ENCODE measurements around the gene ASCC1. TPM values are rescaled to one million over a fixed set of nuclear protein-coding genes. Genes with fewer than 3 reads are reported as not detected.
"Not testable (repeated sequence)": the region's sequence is repeated elsewhere in the genome, so short reads cannot be mapped to it uniquely, and the experiment has no call there.

Gene ASCC1
- total RNA-seq, 4 donors from 2014 or later = 23.5 to 37.8 (median 29.8) TPM

GRCh38 chr10:72220637-72221036, 4.6 kb upstream of the ASCC1 start:
- H3K27ac ChIP-seq (replicated peaks in 1 of 4) = peak overlapping the region; percentile 48 to 98 (median 94)
- H3K4me1 ChIP-seq = peaks cover 49 to 87% (median 82%) of the 10 kb centered on the region in 4 donors
- 80% methylated on average over 8 of the region's 8 CpGs for WGBS
- no peaks in the 10 kb centered on the region for H3K9me3 ChIP-seq
- peaks cover 0 to 38% (median 23%) of the 10 kb centered on the region in 4 donors for H3K36me3 ChIP-seq
- TF ChIP-seq, protein P1, sequence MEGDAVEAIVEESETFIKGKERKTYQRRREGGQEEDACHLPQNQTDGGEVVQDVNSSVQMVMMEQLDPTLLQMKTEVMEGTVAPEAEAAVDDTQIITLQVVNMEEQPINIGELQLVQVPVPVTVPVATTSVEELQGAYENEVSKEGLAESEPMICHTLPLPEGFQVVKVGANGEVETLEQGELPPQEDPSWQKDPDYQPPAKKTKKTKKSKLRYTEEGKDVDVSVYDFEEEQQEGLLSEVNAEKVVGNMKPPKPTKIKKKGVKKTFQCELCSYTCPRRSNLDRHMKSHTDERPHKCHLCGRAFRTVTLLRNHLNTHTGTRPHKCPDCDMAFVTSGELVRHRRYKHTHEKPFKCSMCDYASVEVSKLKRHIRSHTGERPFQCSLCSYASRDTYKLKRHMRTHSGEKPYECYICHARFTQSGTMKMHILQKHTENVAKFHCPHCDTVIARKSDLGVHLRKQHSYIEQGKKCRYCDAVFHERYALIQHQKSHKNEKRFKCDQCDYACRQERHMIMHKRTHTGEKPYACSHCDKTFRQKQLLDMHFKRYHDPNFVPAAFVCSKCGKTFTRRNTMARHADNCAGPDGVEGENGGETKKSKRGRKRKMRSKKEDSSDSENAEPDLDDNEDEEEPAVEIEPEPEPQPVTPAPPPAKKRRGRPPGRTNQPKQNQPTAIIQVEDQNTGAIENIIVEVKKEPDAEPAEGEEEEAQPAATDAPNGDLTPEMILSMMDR (IDR thresholded peaks at IDR 0.05) = no peak
- TF ChIP-seq EP300 (IDR thresholded peaks at IDR 0.05) = no peak
- H3K4me3 ChIP-seq = no peak overlapping the region
- DNase-seq (ENCODE audit: extremely low spot score) = no peak
- H3K27me3 ChIP-seq = no peaks in the 10 kb centered on the region
- intact Hi-C loops (cut with DNase I) = loop anchor here (5.0 to 10.0 kb wide), 2 partner anchors 117 to 266 kb away; no protein-coding TSS in a partner anchor

GRCh38 chr10:72219235-72219814, 3.2 kb upstream of the ASCC1 start:
- H3K4me1 ChIP-seq = peaks cover 56 to 88% (median 82%) of the 10 kb centered on the region in 4 donors
- H3K4me3 ChIP-seq = peak overlapping the region in 3 of 4 donors; percentile 9 to 18 (median 13)
- intact Hi-C loops (cut with DNase I) = loop anchor here (5.0 kb wide), 2 partner anchors 38 to 53 kb away; partner anchors contain the start of gene DDIT4
- DNase-seq (ENCODE audit: extremely low spot score) = no peak
- TF ChIP-seq, protein P1 (IDR thresholded peaks at IDR 0.05) = no peak
- no peak for TF ChIP-seq POLR2AphosphoS5 (IDR thresholded peaks at IDR 0.05)
- no peak for TF ChIP-seq EP300 (IDR thresholded peaks at IDR 0.05)
- H3K27ac ChIP-seq (replicated peaks in 1 of 4) = peak overlapping the region; percentile 71 to 98 (median 94)
- peaks cover 0 to 25% (median 15%) of the 10 kb centered on the region in 4 donors for H3K36me3 ChIP-seq
- 52% methylated on average over 6 of the region's 6 CpGs for WGBS
- no peaks in the 10 kb centered on the region for H3K27me3 ChIP-seq
- no peaks in the 10 kb centered on the region for H3K9me3 ChIP-seq

DNA sequence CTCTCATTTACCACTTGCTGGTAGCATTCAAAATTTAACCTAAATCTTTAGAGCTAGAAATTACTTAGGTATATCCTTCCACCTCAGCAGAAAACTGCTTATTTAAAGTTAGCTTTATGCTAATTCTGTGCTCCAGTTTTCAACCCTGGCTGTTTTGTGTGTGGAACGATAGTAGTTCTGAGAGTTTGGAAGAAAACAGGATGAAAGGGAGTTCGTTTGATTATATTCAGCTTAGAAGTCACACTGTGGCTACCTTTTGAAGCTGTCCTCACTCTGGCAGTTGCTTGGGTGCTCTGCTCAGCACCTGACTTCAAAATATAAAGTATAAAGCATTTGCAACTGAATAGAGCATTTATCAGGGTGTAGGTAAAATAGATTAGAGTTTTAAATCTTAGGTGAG, 2.6 kb upstream of the ASCC1 start:
- WGBS = 18% methylated on average over 2 of the region's 2 CpGs
- Histone ChIP-seq H3K9me3 (no peaks in the 10 kb centered on the region), H3K4me3 (peak overlapping the region in 3 of 4 donors; percentile 9 to 24 (median 18)), H3K36me3 (peaks cover 0 to 19% (median 14%) of the 10 kb centered on the region in 4 donors), H3K4me1 (peaks cover 56 to 86% (median 81%) of the 10 kb centered on the region in 4 donors), H3K27ac (replicated peaks in 1 of 4) (peak overlapping the region; percentile 71 to 98 (median 94)), H3K27me3 (no peaks in the 10 kb centered on the region)
- TF ChIP-seq POLR2A (IDR thresholded peaks at IDR 0.05; ENCODE audit: low read depth) = no peak
- no peak for TF ChIP-seq EP300 (IDR thresholded peaks at IDR 0.05)
- TF ChIP-seq POLR2AphosphoS5 (IDR thresholded peaks at IDR 0.05) = no peak
- TF ChIP-seq, protein P1 (IDR thresholded peaks at IDR 0.05) = no peak
- intact Hi-C loops (cut with DNase I) = loop anchor here (5.0 kb wide), 2 partner anchors 39 to 54 kb away; partner anchors contain the start of gene DDIT4
- DNase-seq (ENCODE audit: extremely low spot score) = no peak

DNA sequence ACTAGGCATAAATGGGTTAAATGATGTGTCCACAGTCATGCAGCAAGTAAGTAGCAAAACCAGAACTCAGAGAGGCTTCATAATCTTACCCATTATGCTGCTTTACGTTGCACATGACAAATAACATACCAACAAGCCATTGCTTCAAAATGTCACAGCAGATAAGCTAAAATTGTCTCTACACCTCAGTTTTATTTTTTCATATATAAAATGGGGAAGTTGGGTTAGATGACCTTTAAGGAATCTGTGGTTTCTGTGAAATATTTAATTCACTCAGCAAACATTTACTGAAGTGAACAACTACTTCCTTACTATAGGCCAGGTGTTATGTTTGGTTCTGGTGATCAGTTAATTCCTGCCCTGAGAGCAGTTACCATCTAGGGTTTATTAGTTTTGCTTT, 2.2 kb upstream of the ASCC1 start:
- Histone ChIP-seq H3K4me1 (peaks cover 54 to 86% (median 80%) of the 10 kb centered on the region in 4 donors), H3K9me3 (no peaks in the 10 kb centered on the region), H3K27me3 (no peaks in the 10 kb centered on the region), H3K27ac (replicated peaks in 1 of 4) (peak overlapping the region; percentile 71 to 98 (median 94)), H3K36me3 (peaks cover 0 to 18% (median 14%) of the 10 kb centered on the region in 4 donors), H3K4me3 (peak overlapping the region in 2 of 4 donors; percentile 18 to 24)
- TF ChIP-seq, protein P1 (IDR thresholded peaks at IDR 0.05) = no peak
- TF ChIP-seq POLR2AphosphoS5 (IDR thresholded peaks at IDR 0.05) (no peak), POLR2A (IDR thresholded peaks at IDR 0.05; ENCODE audit: low read depth) (no peak), EP300 (IDR thresholded peaks at IDR 0.05) (no peak)
- 35% methylated on average over 1 of the region's 1 CpG for WGBS
- intact Hi-C loops (cut with DNase I) = loop anchor here (5.0 kb wide), 2 partner anchors 39 to 54 kb away; partner anchors contain the start of gene DDIT4
- DNase-seq (ENCODE audit: extremely low spot score) = no peak

DNA sequence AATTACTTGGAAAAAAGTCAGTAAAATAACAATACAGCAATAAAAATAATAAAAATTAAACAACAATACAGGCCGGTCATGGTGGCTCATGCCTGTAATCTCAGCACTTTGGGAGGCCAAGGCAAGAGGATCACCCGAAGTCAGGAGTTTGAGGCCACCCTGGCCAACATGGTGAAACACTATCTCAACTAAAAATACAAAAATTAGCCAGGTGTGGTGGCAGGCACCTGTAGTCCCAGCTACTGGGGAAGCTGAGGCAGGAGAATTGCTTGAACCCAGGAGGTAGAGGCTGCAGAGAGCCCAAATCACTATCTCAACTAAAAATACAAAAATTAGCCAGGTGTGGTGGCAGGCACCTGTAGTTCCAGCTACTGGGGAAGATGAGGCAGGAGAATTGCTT, 4.2 kb downstream of the ASCC1 start:
- H3K9me3 ChIP-seq; H3K27me3 ChIP-seq; H3K4me3 ChIP-seq; DNase-seq (ENCODE audit: extremely low spot score); intact Hi-C loops (cut with DNase I); H3K27ac ChIP-seq (replicated peaks in 1 of 4): not testable (repeated sequence)
- Histone ChIP-seq H3K4me1 (peaks cover 19 to 23% (median 20%) of the 10 kb centered on the region in 4 donors), H3K36me3 (peaks cover 23 to 57% (median 53%) of the 10 kb centered on the region in 4 donors)
- WGBS = 94% methylated on average over 2 of the region's 2 CpGs

DNA sequence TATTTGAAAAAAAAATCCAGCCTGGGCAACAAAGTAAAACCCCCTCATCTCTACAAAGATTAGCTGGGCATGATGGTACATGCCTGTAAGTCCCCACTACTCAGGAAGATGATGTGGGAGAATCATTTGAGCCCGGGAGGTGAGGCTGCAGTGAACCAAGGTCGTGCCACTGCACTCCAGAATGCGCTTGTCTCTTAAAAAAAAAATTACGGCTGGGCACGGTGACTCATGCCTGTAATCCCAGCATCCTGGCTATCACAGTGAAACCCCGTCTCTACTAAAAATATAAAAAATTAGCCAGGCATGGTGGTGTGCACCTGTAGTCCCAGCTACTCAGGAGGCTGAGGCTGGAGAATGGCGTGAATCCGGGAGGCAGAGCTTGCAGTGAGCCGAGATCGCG, 4.7 kb downstream of the ASCC1 start:
- Histone ChIP-seq H3K4me1 (peaks cover 17 to 22% (median 19%) of the 10 kb centered on the region in 4 donors), H3K36me3 (peaks cover 23 to 62% (median 56%) of the 10 kb centered on the region in 4 donors)
- H3K4me3 ChIP-seq; H3K9me3 ChIP-seq; H3K27ac ChIP-seq (replicated peaks in 1 of 4); intact Hi-C loops (cut with DNase I); DNase-seq (ENCODE audit: extremely low spot score); H3K27me3 ChIP-seq: not testable (repeated sequence)
- 95% methylated on average over 11 of the region's 11 CpGs for WGBS

DNA sequence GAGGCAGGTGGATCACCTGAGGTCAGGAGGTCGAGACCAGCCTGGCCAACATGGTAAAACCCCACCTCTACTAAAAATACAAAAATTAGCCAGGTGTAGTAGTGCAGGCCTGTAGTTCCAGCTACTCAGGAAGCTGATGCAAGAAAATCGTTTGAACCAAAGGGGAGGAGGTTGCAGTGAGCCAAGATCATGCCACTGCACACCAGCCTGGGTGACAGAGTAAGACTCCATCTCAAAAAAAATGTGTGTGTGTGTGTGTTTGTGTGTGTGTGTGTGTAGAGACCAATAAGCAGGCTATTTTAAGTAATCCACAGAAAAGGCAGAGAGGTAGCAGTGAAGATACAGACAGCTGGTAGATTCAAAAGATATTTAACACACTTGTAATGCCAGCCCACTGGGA, 7.5 kb downstream of the ASCC1 start:
- H3K27me3 ChIP-seq; intact Hi-C loops (cut with DNase I); DNase-seq (ENCODE audit: extremely low spot score); H3K27ac ChIP-seq (replicated peaks in 1 of 4); H3K4me3 ChIP-seq; H3K9me3 ChIP-seq; H3K4me1 ChIP-seq: not testable (repeated sequence)
- H3K36me3 ChIP-seq = peaks cover 27 to 89% (median 77%) of the 10 kb centered on the region in 4 donors
- 65% methylated on average over 2 of the region's 2 CpGs for WGBS

Data from esophagus muscularis mucosa (tissue), 4 donors.